Endothelial cell of umbilical vein (primary cell): ENCODE results near the gene SLC6A20.

Experiments
- CTCF ChIP-seq, 2 donors: IDR thresholded peaks; 1 replicate in 1 of 2; 2 replicates in 1 of 2; pipeline ENCODE4 v1.5.1; 2011; ENCODE audit warnings: low read length in 2 of 2, mild to moderate bottlenecking in 2 of 2, moderate library complexity in 2 of 2, control low read depth in 1 of 2, inconsistent platforms in 1 of 2, low read depth in 1 of 2; ENCODE audit not compliant: insufficient read depth in 1 of 2; ENCODE audit errors: extremely low read depth in 1 of 2
- EZH2 ChIP-seq: IDR thresholded peaks from 2 replicates; pipeline ENCODE4 v1.6.1; 2012; ENCODE audit warnings: borderline replicate concordance, low read depth, mild to moderate bottlenecking, moderate library complexity, low read length, inconsistent platforms; ENCODE audit not compliant: severe bottlenecking
- FOS ChIP-seq: IDR thresholded peaks from 2 replicates; pipeline ENCODE4 v1.6.1; 2011; ENCODE audit warnings: mild to moderate bottlenecking, low read length, moderate library complexity, borderline replicate concordance; ENCODE audit not compliant: insufficient read depth
- GATA2 ChIP-seq: IDR thresholded peaks from 2 replicates; pipeline ENCODE4 v1.7.0; 2011; ENCODE audit warnings: low read depth, mild to moderate bottlenecking, moderate library complexity, mixed read lengths, low read length; ENCODE audit not compliant: insufficient read length, insufficient read depth
- JUN ChIP-seq: IDR thresholded peaks from 2 replicates; pipeline ENCODE4 v1.6.1; 2011; ENCODE audit warnings: borderline replicate concordance, low read depth; ENCODE audit not compliant: insufficient read length, insufficient read depth
- MYC ChIP-seq: IDR thresholded peaks from one replicate; pipeline ENCODE4 v1.6.1; 2011; ENCODE audit warnings: mild to moderate bottlenecking, low read depth, low read length
- POLR2A ChIP-seq: IDR thresholded peaks from 2 replicates; pipeline ENCODE4 v1.6.1; 2012; ENCODE audit warnings: low read depth, mild to moderate bottlenecking, control low read depth, low read length
- POLR2AphosphoS5 ChIP-seq: IDR thresholded peaks from 2 replicates; pipeline ENCODE4 v1.6.1; 2012; ENCODE audit warnings: low read depth, mild to moderate bottlenecking, control low read depth, low read length, moderate library complexity; ENCODE audit not compliant: insufficient read depth
- TF ChIP-seq, protein P1 (sequence below): IDR thresholded peaks from 2 replicates; pipeline ENCODE4 v1.6.1; 2011; ENCODE audit not compliant: insufficient read depth, insufficient read length

GRCh38 chr3:45781841-45782240, 14.5 kb downstream of the SLC6A20 start:
- TF ChIP-seq EZH2 = no peak
- TF ChIP-seq POLR2A = no peak
- no peak for TF ChIP-seq CTCF (IDR thresholded peaks at IDR 0.05; ENCODE audit: extremely low read depth in 1 of 2, insufficient read depth in 1 of 2, low read depth in 1 of 2, low read length in 2 of 2)
- no peak for TF ChIP-seq GATA2
- TF ChIP-seq FOS = no peak
- no peak for TF ChIP-seq POLR2AphosphoS5
- TF ChIP-seq JUN = no peak
- TF ChIP-seq, protein P1, sequence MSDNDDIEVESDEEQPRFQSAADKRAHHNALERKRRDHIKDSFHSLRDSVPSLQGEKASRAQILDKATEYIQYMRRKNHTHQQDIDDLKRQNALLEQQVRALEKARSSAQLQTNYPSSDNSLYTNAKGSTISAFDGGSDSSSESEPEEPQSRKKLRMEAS = no peak
- no peak for TF ChIP-seq MYC
